HG02588 (cell line): Measurements from ENCODE around the gene CDH20.
A peak's percentile ranks its signal among the peaks of the same experiment; 100 is the strongest.

Experiments used
- ATAC-seq: cut with Tn5 transposase; IDR thresholded peaks from one replicate; pipeline ENCODE4 v1.9.1; 2021; ENCODE audit warnings: mild to moderate bottlenecking, moderate library complexity; ENCODE audit not compliant: unreplicated experiment

The CDH20 gene

GRCh38 chr18:61572084-61572655, 238.9 kb downstream of the CDH20 start:
- no peak for ATAC-seq

GRCh38 chr18:61572871-61573270, 239.6 kb downstream of the CDH20 start:
- no peak for ATAC-seq

GRCh38 chr18:61574665-61575064, 241.4 kb downstream of the CDH20 start:
- no peak for ATAC-seq

GRCh38 chr18:61575419-61575818, 242.2 kb downstream of the CDH20 start:
- no peak for ATAC-seq

- no peak for ATAC-seq
Measured at GRCh38 chr18:61578846-61579245, 245.6 kb downstream of the CDH20 start.

GRCh38 chr18:61579581-61579980, 246.4 kb downstream of the CDH20 start:
- ATAC-seq: no peak

- ATAC-seq: no peak
Measured at GRCh38 chr18:61580046-61580445, 246.8 kb downstream of the CDH20 start.

GRCh38 chr18:61581578-61582201, 248.5 kb downstream of the CDH20 start:
- peak; percentile 84 for ATAC-seq

- ATAC-seq: no peak
Measured at GRCh38 chr18:61582202-61582710, 249.0 kb downstream of the CDH20 start.

- ATAC-seq: no peak
Measured at GRCh38 chr18:61583548-61583947, 250.3 kb downstream of the CDH20 start.

GRCh38 chr18:61587865-61588264, 254.6 kb downstream of the CDH20 start:
- ATAC-seq: no peak

GRCh38 chr18:61589053-61589723, 256.0 kb downstream of the CDH20 start:
- no peak for ATAC-seq

GRCh38 chr18:61589724-61590065, 256.5 kb downstream of the CDH20 start:
- no peak for ATAC-seq

GRCh38 chr18:61591253-61591652, 258.0 kb downstream of the CDH20 start:
- ATAC-seq: no peak

- no peak for ATAC-seq
Measured at GRCh38 chr18:61595615-61596251, 262.5 kb downstream of the CDH20 start.

- no peak for ATAC-seq
Measured at GRCh38 chr18:61596296-61596695, 263.1 kb downstream of the CDH20 start.

GRCh38 chr18:61597316-61597715, 264.1 kb downstream of the CDH20 start:
- ATAC-seq: no peak

GRCh38 chr18:61600422-61600821, 267.2 kb downstream of the CDH20 start:
- no peak for ATAC-seq

- no peak for ATAC-seq
Measured at GRCh38 chr18:61602836-61603235, 269.6 kb downstream of the CDH20 start.
